IPS-18a (cell line): ENCODE measurements around the gene MALAT1.
"Not testable (repeated sequence)": the region's sequence is repeated elsewhere in the genome, so short reads cannot be mapped to it uniquely, and the experiment has no call there.

Experiments
- H3K27ac ChIP-seq: one replicate; pipeline ENCODE4 v1.5.1; 2013; ENCODE audit warnings: low read length
- H3K27me3 ChIP-seq: one replicate; pipeline ENCODE4 v1.6.1; 2013; ENCODE audit warnings: mild to moderate bottlenecking, low read length; ENCODE audit not compliant: control insufficient read depth, insufficient read depth
- H3K36me3 ChIP-seq: one replicate; pipeline ENCODE4 v1.6.1; 2013; ENCODE audit warnings: low read depth, low read length; ENCODE audit not compliant: control insufficient read depth
- H3K4me1 ChIP-seq: one replicate; pipeline ENCODE4 v1.6.1; 2013; ENCODE audit warnings: low read depth, low read length; ENCODE audit not compliant: control insufficient read depth
- H3K4me3 ChIP-seq: one replicate; pipeline ENCODE4 v1.5.1; 2013; ENCODE audit warnings: low read length
- H3K9ac ChIP-seq: one replicate; pipeline ENCODE4 v1.6.1; 2013; ENCODE audit warnings: mild to moderate bottlenecking, low read length, moderate library complexity
- H3K9me3 ChIP-seq: one replicate; pipeline ENCODE4 v1.6.1; 2013; ENCODE audit warnings: low read depth, low read length; ENCODE audit not compliant: control insufficient read depth

MALAT1 gene

DNA sequence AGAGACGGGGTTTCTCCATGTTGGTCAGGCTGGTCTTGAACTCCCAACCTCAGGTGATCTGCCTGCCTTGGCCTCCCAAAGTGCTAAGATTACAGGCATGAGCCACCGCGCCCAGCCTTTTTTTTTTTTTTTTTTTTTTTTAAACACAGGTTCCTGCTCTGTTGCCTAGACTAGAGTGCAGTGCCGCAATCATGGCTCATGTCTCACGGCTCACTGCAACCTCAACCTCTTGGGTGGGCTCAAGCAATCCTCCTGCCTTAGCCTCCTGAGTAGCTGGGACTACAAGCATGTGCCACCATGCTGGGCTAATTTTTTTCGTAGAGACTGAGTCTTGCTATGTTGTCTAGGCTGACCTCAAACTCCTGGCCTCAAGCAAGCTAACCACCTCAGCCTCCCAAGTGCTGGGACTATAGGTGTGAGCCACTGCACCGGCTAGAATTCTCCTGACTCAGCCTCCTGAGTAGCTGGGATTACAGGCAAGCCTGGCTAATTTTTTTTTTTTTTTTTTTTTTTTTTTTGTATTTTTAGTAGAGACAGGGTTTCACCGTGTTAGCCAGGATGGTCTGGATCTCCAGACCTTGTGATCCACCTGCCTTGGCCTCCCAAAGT, 20.2 kb downstream of the MALAT1 start:
- H3K4me3 ChIP-seq, H3K4me1 ChIP-seq, H3K27me3 ChIP-seq, H3K27ac ChIP-seq, H3K9me3 ChIP-seq, H3K9ac ChIP-seq, H3K36me3 ChIP-seq: not testable (repeated sequence)

DNA sequence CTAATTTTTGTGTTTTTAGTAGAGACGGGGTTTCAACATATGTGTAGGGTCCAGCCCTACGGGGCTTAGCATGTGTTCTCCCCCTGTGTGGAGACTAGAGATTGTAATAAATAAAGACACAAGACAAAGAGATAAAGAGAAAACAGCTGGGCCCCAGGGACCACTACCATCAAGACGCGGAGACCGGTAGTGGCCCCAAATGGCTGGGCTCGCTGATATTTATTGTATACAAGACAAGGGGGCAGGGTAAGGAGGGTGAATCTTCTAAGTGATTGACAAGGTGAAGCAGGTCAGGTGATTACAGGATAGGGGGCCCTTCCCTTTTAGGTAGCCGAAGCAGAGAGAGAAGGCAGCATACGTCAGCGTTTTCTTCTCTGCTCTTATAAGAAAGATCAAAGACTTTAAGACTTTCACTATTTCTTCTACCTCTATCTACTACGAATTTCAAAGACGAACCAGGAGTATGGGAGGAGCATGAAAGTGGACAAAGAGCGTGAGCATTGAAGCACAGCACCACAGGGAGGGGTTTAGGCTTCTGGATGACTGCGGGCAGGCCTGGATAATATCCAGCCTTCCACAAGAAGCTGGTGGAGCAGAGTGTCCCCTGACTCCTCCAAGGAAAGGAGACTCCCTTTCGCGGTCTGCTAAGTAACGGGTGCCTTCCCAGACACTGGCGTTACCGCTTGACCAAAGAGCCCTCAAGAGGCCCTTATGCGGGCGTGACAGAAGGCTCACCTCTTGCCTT, 23.1 kb downstream of the MALAT1 start:
- H3K9ac ChIP-seq, H3K4me1 ChIP-seq, H3K27me3 ChIP-seq, H3K27ac ChIP-seq, H3K9me3 ChIP-seq, H3K4me3 ChIP-seq, H3K36me3 ChIP-seq: not testable (repeated sequence)

DNA sequence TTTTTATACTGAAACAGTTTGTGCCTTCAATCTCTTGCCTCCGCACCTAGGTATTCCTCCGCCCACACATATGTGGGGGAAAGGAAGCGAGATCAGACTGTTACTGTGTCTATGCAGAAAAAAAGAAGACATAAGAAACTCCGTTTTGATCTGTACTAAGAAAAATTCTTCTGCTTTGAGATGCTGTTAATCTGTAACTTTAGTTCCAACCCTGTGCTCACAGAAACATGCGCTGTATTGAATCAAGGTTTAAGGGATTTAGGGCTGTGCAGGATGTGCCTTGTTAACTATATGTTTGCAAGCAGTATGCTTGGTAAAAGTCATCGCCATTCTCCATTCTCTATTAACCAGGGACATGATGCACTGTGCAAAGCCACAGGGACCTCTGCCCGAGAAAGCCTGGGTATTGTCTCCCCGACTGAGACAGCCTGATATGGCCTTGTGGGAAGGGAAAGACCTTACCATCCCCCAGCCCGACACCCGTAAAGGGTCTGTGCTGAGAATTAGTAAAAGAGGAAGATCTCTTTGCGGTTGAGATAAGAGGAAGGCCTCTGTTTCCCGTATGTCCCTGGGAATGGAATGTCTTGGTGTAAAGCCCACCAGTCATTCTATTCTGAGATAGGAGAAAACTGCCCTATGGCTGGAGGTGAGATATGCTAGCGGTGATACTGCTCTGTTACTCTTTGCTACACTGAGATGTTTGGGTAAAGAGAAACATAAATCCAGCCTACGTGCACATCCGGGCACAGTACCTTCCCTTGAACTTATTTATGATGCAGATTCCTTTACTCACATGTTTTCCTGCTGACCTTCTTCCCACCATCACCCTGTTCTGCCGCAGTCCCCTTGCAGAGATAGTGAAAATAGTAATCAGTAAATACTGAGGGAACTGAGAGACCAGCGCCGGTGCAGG, 24.1 kb downstream of the MALAT1 start:
- H3K4me1 ChIP-seq, H3K27me3 ChIP-seq, H3K9ac ChIP-seq, H3K9me3 ChIP-seq, H3K36me3 ChIP-seq, H3K27ac ChIP-seq, H3K4me3 ChIP-seq: not testable (repeated sequence)

DNA sequence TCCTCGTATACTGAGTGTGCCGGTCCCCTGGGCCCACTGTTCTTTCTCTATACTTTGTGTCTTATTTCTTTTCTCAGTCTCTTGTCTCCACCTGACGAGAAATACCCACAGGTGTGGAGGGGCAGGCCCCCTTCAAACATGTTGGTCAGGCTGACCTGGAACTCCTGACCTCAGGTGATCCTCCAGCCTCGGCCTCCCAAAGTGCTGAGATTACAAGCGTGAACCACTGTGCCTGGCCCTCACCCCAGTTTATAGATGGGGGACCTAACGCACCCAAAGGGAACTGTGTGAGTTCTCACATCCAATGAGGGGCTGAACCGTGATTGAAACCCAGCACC, 24.8 kb downstream of the MALAT1 start:
- H3K4me1 ChIP-seq, H3K27me3 ChIP-seq, H3K9ac ChIP-seq, H3K4me3 ChIP-seq, H3K9me3 ChIP-seq, H3K27ac ChIP-seq, H3K36me3 ChIP-seq: not testable (repeated sequence)

DNA sequence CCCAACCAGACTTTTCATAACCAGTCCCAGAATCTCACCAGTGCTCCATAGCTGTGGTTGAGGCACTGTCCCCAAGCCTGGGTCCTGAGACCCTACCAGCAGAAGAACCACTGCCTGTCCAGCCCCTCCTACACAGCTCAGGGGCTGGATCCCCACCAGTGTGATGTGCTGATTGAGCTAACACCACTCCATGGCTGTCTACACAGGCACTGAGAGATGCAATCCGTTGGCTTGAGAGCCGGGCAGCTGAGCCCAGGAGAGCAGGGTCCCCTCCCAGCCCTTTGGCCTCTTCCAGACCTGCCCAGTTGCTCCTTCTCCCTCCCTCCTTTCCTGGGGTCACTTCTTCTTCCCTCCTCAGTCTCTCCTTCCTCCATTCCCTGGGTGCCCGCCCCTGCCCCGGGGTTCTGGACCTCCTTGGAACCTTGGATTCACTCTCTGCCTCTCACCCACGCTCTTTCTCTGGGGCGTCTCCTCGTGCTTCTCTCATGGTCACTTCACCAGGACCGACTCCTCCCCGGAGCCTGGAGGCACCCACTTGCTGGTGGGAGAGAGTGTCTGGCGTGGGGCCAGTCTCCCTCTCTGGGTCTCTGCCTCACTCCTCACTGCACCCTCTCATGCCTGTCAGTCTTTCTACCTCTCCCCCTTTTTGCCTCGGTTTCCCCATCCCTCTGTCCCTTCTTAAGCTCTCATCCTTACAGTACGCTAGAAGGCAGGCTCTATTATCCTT, 25.3 kb downstream of the MALAT1 start:
- H3K36me3 ChIP-seq: peaks cover 7% of the 10 kb centered on the region
- H3K4me1 ChIP-seq: peaks cover 5% of the 10 kb centered on the region
- H3K4me3 ChIP-seq: peak overlapping the region; percentile 53
- peaks cover 5% of the 10 kb centered on the region for H3K27me3 ChIP-seq
- no peak overlapping the region for H3K27ac ChIP-seq
- no peak overlapping the region for H3K9ac ChIP-seq
- no peaks in the 10 kb centered on the region for H3K9me3 ChIP-seq

DNA sequence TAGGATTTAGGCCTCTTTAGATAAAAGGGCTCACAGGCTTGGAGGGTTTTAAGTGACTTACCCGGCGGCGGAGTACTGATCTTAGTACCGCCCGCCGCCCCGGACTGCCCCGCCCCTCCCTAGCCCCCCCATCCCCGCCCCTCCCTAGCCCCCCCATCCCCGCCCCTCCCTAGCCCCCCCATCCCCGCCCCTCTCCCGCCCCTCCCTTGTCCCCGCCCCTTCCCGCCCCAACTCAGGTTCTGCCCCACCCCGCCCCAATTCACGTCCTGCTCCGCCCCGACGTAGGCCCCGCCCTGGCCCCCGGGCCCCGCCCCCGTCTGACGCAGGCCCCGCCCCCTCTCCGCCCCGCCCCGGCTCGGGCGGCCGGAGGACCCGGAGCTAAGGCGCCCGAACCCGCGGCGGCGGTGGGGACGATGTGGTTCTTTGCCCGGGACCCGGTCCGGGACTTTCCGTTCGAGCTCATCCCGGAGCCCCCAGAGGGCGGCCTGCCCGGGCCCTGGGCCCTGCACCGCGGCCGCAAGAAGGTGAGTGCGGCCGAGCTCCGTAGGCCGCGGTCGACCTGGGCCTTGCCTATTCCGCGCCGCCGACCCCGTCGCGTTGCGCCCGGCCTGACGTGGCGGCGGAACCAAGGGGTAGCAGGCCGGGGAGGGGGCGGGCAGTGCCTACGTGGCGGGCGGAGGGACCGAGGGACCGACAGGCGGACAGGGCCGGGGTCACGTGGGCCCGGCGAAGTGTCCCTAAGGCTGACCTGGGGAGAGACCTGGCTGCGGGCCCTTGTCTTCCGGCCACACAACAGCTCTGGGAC, 26.1 kb downstream of the MALAT1 start, which contains the start of gene SCYL1:
TSS of gene SCYL1 (plus strand) at position 343 of the 805 bp plus-strand sequence. CDS start at position 414, 71 bp downstream.
- Histone ChIP-seq H3K27ac (no peak within 1 kb of the TSS), H3K9ac (peak within 1 kb of the TSS; percentile 68), H3K4me3 (peak within 1 kb of the TSS; percentile 85), H3K27me3 (peaks cover 5% of the 10 kb centered on the region), H3K4me1 (peaks cover 5% of the 10 kb centered on the region), H3K36me3 (peaks cover 7% of the 10 kb centered on the region), H3K9me3 (no peaks in the 10 kb centered on the region)

DNA sequence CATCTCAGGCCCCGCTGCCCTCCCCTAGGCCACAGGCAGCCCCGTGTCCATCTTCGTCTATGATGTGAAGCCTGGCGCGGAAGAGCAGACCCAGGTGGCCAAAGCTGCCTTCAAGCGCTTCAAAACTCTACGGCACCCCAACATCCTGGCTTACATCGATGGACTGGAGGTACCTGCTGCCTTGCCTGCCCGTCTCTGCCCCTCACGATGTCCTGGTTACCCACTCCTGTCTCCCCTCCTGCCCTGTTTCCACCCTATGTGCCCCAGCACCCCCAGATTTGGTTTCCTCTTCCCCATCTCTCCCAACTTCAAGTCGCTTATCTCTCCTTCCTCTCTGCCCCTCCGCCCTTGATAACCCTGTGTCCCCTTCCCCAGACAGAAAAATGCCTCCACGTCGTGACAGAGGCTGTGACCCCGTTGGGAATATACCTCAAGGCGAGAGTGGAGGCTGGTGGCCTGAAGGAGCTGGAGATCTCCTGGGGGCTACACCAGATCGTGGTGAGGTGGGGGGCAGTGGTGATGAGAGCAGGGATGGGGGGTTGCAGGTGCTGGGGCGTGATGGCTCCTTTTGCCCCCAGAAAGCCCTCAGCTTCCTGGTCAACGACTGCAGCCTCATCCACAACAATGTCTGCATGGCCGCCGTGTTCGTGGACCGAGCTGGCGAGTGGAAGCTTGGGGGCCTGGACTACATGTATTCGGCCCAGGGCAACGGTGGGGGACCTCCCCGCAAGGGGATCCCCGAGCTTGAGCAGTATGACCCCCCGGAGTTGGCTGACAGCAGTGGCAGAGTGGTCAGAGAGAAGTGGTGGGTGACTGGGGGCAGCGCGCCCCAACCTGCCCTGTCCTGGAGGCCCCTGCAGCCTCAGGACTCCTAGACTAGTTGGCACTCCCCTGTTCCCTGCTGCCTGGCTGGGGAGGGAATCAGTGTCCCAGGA, 27.0 kb downstream of the MALAT1 start:
- Histone ChIP-seq H3K27me3 (peaks cover 5% of the 10 kb centered on the region), H3K27ac (no peak overlapping the region), H3K9me3 (no peaks in the 10 kb centered on the region), H3K4me1 (peaks cover 5% of the 10 kb centered on the region), H3K4me3 (peak overlapping the region; percentile 85), H3K9ac (peak overlapping the region; percentile 68), H3K36me3 (peaks cover 10% of the 10 kb centered on the region)

DNA sequence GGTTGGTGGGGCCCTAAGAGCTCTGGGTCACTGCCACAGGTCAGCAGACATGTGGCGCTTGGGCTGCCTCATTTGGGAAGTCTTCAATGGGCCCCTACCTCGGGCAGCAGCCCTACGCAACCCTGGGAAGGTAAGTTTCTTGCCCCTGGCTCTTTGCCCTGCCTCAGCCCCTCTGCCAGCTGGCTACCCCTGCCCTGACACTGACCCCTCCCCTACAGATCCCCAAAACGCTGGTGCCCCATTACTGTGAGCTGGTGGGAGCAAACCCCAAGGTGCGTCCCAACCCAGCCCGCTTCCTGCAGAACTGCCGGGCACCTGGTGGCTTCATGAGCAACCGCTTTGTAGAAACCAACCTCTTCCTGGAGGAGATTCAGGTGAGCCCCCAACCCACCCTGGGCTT, 27.9 kb downstream of the MALAT1 start:
- H3K9ac ChIP-seq: no peak overlapping the region
- no peak overlapping the region for H3K27ac ChIP-seq
- peaks cover 5% of the 10 kb centered on the region for H3K4me1 ChIP-seq
- peaks cover 19% of the 10 kb centered on the region for H3K36me3 ChIP-seq
- no peaks in the 10 kb centered on the region for H3K9me3 ChIP-seq
- peaks cover 5% of the 10 kb centered on the region for H3K27me3 ChIP-seq
- H3K4me3 ChIP-seq: no peak overlapping the region

DNA sequence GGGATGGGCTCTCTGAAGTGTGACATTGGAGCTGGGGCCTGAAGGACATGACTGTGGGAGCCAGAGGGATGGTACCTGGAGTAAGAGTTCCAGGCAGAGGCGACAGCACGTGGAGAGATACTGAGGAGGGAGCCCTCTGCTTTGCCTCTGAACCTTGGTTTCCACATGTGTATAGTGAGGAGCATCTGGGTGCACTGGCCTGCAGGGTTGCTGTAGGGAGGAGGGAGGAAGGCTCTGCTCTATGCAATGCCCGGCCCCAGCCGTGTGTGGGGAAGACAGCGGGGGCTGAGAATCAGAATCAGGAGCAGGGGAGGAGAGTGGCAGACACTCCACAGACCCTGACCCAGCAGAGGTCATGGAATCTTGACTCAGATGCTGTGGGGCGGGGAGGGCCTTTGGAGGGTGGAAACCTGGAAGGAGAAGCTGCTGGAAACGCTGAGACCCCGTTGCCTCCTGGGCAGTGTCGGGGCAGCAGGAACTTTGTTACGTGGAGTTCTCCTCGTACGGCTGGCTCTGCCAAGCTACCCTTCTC, 30.0 kb downstream of the MALAT1 start:
- peaks cover 5% of the 10 kb centered on the region for H3K27me3 ChIP-seq
- no peak overlapping the region for H3K4me3 ChIP-seq
- peaks cover 20% of the 10 kb centered on the region for H3K36me3 ChIP-seq
- H3K4me1 ChIP-seq: peaks cover 5% of the 10 kb centered on the region
- H3K9ac ChIP-seq: no peak overlapping the region
- H3K9me3 ChIP-seq: no peaks in the 10 kb centered on the region
- no peak overlapping the region for H3K27ac ChIP-seq
